GM21515 (cell line): ENCODE results near the gene PANK4.

Experiments used
- ATAC-seq: cut with Tn5 transposase; IDR thresholded peaks from one replicate; pipeline ENCODE4 v1.9.1; 2021; ENCODE audit not compliant: unreplicated experiment

The PANK4 gene

DNA sequence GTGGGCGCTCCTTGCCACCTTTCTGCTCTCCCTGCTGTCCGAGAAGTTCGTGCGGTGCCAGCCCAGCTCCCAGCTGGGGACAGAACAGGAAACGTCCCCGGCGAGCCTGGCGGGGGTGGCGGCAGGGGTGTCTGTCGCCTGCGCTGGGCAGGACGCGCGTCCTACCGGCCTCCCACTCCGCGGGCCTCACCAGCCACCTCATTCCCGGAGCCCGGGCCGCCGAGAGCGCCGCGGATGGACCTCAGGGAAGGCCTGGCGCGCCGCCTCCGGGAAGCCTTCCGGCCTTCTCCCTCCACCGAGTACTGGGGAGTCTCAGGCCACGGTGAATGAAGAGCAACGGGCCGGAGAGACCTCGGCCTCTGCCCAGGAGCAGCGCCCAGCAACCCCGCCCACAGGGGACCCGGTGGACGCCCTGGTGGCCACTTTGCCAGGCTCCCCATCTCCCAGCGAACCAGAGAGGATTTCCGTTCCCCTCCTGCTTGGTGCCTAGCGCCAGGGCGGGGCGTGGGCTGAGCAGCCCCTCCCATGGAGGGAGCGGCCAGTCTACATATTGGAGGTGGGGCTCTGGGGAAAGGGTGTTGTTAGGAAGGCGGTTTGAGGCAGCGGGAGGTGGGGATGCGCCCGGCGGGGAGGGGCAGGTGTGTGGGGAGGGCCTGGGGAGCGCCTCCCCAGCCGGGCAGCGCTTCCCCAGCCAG is 20.3 kb upstream of the PANK4 start:
- ATAC-seq, result peak; percentile 31

GRCh38 chr1:2545754-2546514 is 19.5 kb upstream of the PANK4 start:
- peak; percentile 32 for ATAC-seq

- no peak for ATAC-seq
These were observed 18.7 kb upstream of the PANK4 start for GRCh38 chr1:2544875-2545640.

GRCh38 chr1:2544093-2544874 is 17.9 kb upstream of the PANK4 start:
- no peak for ATAC-seq

DNA sequence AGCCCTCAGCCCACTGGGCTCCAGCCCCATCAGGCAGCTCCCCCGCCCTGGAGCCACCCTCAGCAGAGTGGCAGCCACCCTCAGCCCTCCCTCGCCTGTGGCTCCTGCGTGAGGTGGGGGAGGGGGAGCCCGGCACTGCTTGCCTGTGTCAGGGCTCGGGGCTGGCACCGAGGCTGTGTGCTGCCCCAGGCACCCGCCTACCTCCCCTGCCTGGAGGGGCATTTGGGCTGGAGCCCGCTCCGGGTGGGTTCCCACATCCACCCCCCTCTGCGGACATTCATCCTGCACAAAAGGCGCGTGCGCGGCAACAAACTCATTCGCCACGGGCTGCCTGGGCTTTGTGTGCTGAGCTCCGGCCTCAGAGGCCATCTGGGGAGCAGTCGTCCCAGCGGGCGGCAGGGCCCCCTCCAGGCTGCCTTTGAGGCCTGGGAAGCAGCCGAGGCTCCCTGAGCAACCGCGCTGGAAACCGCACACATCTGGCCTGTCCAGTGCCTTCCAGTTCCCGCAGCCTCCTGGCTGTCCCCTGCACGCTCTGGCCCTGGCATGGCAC is 17.2 kb upstream of the PANK4 start:
- no peak for ATAC-seq

GRCh38 chr1:2542246-2542915 is 16.0 kb upstream of the PANK4 start:
- ATAC-seq, result no peak

GRCh38 chr1:2541619-2542245 is 15.3 kb upstream of the PANK4 start:
- no peak for ATAC-seq

DNA sequence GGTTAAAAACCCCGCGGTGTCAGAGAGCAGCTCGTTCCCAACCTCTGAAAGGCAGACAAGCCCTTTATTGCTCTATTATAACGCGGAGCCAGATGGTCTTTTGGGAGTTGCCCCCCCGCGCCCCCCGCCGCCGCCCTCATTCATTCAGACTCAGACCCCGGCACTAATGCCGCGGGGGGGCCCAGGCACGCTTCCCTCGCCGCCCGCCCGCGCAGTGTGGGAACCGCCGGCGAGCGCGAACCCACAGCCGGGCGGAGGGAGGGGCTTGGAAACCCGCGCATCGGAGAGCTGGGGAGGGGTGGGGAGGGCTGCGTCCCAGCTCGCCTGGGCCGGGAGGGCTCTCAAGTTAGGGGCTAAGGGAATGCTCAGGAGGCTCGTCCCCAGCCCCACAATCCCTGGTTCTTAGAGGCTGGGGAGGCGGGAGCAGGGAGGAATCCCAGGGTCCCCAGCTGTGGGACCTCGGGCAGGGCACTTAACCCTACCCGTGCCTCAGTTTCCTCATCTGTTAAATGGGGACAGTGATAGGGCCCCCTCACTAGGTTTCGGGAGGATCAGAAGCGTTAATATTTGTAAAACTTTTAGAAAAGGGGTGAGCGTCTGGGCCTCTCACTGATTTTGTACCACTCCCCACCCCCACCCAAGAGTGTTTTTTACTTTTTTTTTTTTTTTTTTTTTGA is 14.6 kb upstream of the PANK4 start:
- no peak for ATAC-seq

- no peak for ATAC-seq
These were observed 13.0 kb upstream of the PANK4 start for GRCh38 chr1:2539312-2539907.

DNA sequence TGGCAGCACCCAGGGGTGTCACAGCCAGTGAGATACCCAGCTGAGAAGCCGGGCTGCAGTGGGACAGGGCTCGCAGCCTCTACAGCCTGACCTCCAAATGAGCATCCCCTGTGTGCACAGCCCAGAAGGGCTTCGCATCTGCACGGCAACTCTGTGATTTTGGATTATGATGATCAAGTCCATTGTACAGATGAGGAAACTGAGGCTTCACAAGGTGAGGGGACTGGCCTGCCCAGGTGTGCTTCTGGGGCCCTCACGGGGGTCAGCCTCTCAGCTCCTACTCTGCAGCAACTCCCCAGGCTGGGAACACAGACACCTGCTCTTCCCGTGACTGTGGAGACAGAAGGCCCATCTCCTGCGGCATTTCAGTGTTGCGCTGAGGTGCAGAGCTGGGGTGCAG is 12.5 kb upstream of the PANK4 start:
- no peak for ATAC-seq

DNA sequence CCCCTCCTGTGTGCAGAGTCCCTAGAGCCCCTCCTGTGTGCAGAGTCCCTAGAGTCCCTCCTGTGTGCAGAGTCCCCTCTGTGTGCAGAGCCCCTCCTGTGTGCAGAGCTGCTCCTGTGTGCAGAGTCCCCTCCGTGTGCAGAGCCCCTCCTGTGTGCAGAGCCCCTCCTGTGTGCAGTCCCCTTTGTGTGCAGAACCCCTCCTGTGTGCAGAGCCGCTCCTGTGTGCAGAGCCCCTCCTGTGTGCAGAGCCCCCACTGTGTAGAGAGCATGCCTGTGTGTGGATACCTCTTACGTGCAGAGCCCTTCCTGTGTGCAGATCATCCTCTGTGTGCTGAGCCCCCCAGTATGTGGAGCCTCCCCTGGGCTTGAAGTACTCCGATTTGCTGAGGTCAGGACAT is 12.0 kb upstream of the PANK4 start:
- no peak for ATAC-seq

- no peak for ATAC-seq
These were observed 11.4 kb upstream of the PANK4 start for GRCh38 chr1:2537784-2538115.

- ATAC-seq, result no peak
These were observed 9.6 kb upstream of the PANK4 start for GRCh38 chr1:2535981-2536380.

DNA sequence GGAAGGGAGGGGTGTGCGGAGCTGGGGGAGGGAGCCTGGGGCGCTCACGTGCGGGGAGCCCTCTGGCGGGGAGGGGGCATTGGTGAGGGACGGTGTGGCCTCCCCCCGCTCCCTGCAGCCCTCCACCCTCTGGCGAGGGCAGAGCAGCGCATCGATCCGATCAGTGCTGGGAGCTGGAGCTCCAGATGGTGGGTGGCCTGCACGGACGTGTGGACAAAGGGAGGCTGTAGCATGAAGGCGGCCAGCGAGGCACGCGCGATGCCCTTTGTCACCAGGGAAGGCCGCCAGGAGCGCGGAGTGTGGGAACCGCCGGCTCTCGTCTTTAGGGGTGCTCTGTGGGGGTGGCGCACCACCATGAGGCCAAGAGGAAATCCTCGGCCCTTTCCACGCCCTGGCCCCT is 9.1 kb upstream of the PANK4 start:
- no peak for ATAC-seq

DNA sequence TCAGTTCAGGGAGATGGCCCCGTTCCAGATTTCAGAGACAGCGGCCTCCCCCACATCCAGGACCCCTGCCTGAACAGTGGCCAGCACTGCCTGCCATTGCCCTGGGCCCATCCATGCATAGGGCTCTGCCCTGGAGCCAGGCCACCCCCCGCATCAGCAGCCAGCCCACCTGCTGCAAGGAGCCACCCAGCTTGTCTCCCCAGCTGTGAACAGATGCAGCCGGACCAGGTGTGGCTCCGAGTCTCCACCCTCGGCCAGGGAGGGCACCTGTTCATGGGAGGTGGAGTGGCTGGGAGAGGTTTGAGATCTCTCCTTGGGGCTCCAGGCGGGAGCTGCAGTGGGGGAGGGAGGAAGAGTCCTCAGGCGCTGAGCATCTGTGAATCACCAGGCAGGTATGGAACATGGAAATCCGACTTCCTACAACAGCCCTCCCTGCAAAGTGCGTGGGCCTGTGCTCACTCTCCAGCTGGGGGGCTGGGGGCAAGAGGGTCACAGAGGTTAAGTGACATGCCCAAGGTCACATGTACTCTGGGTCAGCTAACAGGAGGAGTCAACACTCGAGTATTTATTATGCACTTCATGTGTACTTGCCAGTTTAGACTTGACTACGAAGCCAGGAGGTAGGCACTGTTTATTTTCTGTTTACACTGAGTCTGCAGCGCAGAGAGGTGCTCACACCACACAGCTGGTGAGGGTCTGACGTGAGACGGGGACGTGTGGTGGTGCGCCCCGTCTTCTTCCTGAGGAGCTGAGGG is 8.5 kb upstream of the PANK4 start:
- ATAC-seq, result no peak

DNA sequence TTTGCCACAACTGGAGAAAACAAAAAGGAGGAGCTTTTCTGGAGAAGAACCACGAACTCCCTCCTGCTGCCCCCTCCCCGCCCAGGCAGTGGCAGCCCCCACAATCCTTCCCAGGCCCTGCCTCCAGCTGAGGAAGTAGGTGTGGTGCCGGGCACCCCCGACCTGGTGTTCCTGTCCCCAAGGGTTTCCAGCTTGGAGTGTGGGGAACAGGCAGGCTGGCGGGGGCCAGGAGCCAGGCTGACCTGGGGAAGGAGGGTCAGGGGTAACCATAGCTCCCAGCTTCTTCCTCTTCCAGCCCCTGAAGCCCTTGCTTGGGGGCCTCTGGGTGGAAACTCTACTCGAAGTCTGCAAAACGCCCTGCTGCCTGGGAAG is 7.9 kb upstream of the PANK4 start:
- ATAC-seq, result no peak

- ATAC-seq, result no peak
These were observed 7.0 kb upstream of the PANK4 start for GRCh38 chr1:2533365-2533764.

GRCh38 chr1:2532485-2533160 is 6.2 kb upstream of the PANK4 start:
- ATAC-seq, result no peak
